Body of pancreas (tissue), 4 donors: ENCODE data around the gene IP6K2. TPM values are rescaled to one million over a fixed set of nuclear protein-coding genes. Genes with fewer than 3 reads are reported as not detected.

ENCODE experiments used
- ATAC-seq: fragments of 150-250 bp; one replicate; pipeline ENCODE4 v1.9.1; 2016
- DNase-seq, 4 donors: peaks; one replicate each; pipeline ENCODE4 v3.0.0-alpha.2; 2019
- H3K27ac ChIP-seq, 4 donors: fragments of 200-600 bp; sonication (generic); 1 replicate in 3 of 4; 2 replicates in 1 of 4; pipeline versions ENCODE4 v1.5.1 to v1.6.1; 2016 to 2019; ENCODE audit warnings: mild to moderate bottlenecking in 1 of 4, mixed read lengths in 1 of 4, moderate library complexity in 1 of 4
- H3K27me3 ChIP-seq, 2 donors: fragments of 200-600 bp; sonication (generic); one replicate each; pipeline ENCODE4 v1.6.0; 2016; ENCODE audit warnings: mild to moderate bottlenecking in 1 of 2
- H3K36me3 ChIP-seq, 2 donors: fragments of 200-600 bp; sonication (generic); replicated peaks in 1 of 2; 2 replicates each; pipeline ENCODE4 v1.5.1; 2016; ENCODE audit warnings: low read depth in 2 of 2; ENCODE audit not compliant: insufficient read depth in 1 of 2
- H3K4me1 ChIP-seq: fragments of 200-600 bp; sonication (generic); one replicate; pipeline ENCODE4 v1.6.0; 2016
- H3K4me3 ChIP-seq, 2 donors: fragments of 200-600 bp; sonication (generic); 1 replicate in 1 of 2; 2 replicates in 1 of 2; pipeline ENCODE4 v1.5.1; 2016 to 2019
- H3K9me3 ChIP-seq, 3 donors: fragments of 200-600 bp; sonication (generic); 1 replicate in 2 of 3; 2 replicates in 1 of 3; pipeline ENCODE4 v1.5.1; 2016
- POLR2A ChIP-seq, 3 donors: fragments of 450-650 bp; IDR thresholded peaks; one replicate each; pipeline ENCODE4 v1.6.1; 2016; ENCODE audit warnings: antibody characterized with exemption in 3 of 3, mild to moderate bottlenecking in 2 of 3
- WGBS, 2 donors: methylation state at CpG; one replicate each; pipeline ENCODE4 v1.1.5; 2017; 5-methylcytosine and 5-hydroxymethylcytosine counted together
- intact Hi-C: fragments of 100-400 bp; cut with DNase I; formaldehyde crosslinking; loops from one replicate; pipeline ENCODE4 v1.15.1; 2023
- total RNA-seq, 2 donors: library from RNA; depleted of rRNA; stranded (reverse); fragments of >200 nt; gene quantifications; one replicate each; pipeline ENCODE4 v1.1.0, GENCODE V29; 2016
- TF ChIP-seq, protein P1 (sequence below), 7 experiments: fragments of 450-650 bp in 4 of 7; fragments of 200-600 bp in 3 of 7; sonication (generic) in 3 of 7; IDR thresholded peaks; one replicate each; pipeline ENCODE4 v1.5.1; 2016 to 2019; ENCODE audit warnings: antibody characterized with exemption in 7 of 7

IP6K2 gene
- total RNA-seq, 2 donors from 2014 or later, result 67.5 to 138 TPM

DNA sequence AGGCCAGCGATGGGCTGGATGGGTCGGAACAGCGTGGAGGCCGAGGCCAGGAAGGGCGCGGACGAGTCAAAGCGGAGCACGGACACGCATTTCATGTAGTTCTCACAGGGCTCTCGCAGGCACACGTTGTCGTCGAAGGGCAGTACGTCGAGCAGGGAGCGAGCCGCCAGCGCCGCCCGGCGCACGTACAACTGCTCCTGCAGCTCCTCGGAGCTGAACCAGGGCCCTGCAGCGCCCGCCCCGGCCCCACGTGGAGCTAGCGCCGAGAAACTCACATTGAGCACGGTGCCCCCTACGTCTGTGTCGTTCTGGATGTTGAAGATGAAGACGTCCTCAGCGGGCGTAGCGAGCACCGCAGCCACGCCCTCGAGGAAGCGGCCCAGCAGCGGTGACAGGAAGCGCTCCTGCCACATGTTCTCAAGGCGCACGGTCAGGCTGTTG lies 60.2 kb downstream of the IP6K2 start:
- Histone ChIP-seq H3K4me1 (peaks cover 16% of the 10 kb centered on the region), H3K27me3 (no peaks in the 10 kb centered on the region), H3K9me3 (no peaks in the 10 kb centered on the region), H3K4me3 (no peak overlapping the region), H3K27ac (peak overlapping the region; percentile 27 to 87 (median 77)), H3K36me3 (no peaks in the 10 kb centered on the region)
- DNase-seq (no peak), ATAC-seq (no peak)
- intact Hi-C loops, result no loop called here
- WGBS, 2 donors, result 55 to 56% methylated on average over 19 to 45 of the region's 45 CpGs
- TF ChIP-seq, protein P1, sequence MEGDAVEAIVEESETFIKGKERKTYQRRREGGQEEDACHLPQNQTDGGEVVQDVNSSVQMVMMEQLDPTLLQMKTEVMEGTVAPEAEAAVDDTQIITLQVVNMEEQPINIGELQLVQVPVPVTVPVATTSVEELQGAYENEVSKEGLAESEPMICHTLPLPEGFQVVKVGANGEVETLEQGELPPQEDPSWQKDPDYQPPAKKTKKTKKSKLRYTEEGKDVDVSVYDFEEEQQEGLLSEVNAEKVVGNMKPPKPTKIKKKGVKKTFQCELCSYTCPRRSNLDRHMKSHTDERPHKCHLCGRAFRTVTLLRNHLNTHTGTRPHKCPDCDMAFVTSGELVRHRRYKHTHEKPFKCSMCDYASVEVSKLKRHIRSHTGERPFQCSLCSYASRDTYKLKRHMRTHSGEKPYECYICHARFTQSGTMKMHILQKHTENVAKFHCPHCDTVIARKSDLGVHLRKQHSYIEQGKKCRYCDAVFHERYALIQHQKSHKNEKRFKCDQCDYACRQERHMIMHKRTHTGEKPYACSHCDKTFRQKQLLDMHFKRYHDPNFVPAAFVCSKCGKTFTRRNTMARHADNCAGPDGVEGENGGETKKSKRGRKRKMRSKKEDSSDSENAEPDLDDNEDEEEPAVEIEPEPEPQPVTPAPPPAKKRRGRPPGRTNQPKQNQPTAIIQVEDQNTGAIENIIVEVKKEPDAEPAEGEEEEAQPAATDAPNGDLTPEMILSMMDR (IDR thresholded peaks at IDR 0.05), result no peak
- no peak for TF ChIP-seq POLR2A (IDR thresholded peaks at IDR 0.05)

DNA sequence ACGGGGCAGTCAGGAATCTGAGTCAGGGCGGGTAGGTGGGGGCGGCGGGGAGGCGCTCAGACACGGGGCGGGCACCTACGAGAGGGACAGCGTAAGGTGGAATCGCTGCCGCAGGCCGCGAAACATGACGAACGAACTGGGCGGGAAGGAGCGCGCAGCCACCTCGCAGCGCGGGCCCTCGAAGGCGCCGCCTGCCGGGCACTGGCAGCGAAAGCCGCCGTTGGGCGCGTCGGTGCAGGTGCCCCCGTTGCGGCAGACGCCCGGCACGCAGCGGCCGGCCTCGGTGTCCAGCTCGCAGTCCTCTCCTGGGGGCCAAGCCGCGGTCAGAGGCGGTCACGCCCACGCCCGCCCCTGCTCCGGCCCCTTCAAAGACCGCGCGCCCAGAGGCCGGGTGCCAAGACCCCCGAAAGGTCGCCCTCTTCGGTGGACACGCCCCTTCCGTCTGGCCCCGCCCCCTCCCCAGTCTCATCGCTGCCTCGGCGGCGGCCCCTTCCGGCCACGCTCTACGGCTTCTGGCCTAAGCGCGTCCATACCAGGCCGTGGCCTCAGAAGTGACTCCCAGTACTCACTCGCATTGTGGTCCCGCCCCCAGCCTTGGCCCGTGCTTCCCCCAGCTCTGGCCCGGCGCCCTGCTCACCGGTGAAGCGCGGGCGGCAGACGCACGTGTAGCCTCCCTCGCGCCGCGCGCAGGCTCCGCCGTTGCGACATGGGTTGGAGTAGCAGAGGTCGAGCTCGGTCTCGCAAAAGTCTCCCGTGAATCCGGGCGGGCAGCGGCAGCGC lies 60.8 kb downstream of the IP6K2 start:
- ATAC-seq (peak; percentile 90), DNase-seq (peak; percentile 83 to 93 (median 88))
- H3K4me3 ChIP-seq, result peak overlapping the region; percentile 32 to 44
- no peaks in the 10 kb centered on the region for H3K9me3 ChIP-seq
- H3K27ac ChIP-seq, result peak overlapping the region; percentile 27 to 87 (median 77)
- intact Hi-C loops, result no loop called here
- H3K36me3 ChIP-seq, result no peaks in the 10 kb centered on the region
- no peaks in the 10 kb centered on the region for H3K27me3 ChIP-seq
- WGBS, 2 donors, result 3 to 23% methylated on average over 10 to 91 of the region's 94 CpGs
- H3K4me1 ChIP-seq, result peaks cover 10% of the 10 kb centered on the region
- TF ChIP-seq, protein P1 (IDR thresholded peaks at IDR 0.05), result peak; percentile 42 to 89 (median 68)
- peak in 2 of 3 donors; percentile 25 to 27 for TF ChIP-seq POLR2A (IDR thresholded peaks at IDR 0.05)

- peak overlapping the region in 1 of 2 donors; percentile 32 for H3K4me3 ChIP-seq
- intact Hi-C loops, result no loop called here
- no peaks in the 10 kb centered on the region for H3K36me3 ChIP-seq
- peak in 1 of 4 donors; percentile 21 for DNase-seq
- H3K9me3 ChIP-seq, result no peaks in the 10 kb centered on the region
- WGBS, 2 donors, result 5 to 15% methylated on average over 20 to 30 of the region's 30 CpGs
- ATAC-seq, result peak; percentile 2
- no peaks in the 10 kb centered on the region for H3K27me3 ChIP-seq
- peak overlapping the region in 3 of 4 donors; percentile 76 to 87 (median 78) for H3K27ac ChIP-seq
- H3K4me1 ChIP-seq, result peaks cover 6% of the 10 kb centered on the region
- TF ChIP-seq, protein P1 (IDR thresholded peaks at IDR 0.05), result no peak
- TF ChIP-seq POLR2A (IDR thresholded peaks at IDR 0.05), result no peak
Measured at GRCh38 chr3:48655606-48656005, 61.4 kb downstream of the IP6K2 start.

- no peak for TF ChIP-seq POLR2A (IDR thresholded peaks at IDR 0.05)
- TF ChIP-seq, protein P1 (IDR thresholded peaks at IDR 0.05), result no peak
- Histone ChIP-seq H3K36me3 (no peaks in the 10 kb centered on the region), H3K27ac (no peak overlapping the region), H3K4me3 (no peak overlapping the region), H3K4me1 (peaks cover 6% of the 10 kb centered on the region), H3K9me3 (no peaks in the 10 kb centered on the region), H3K27me3 (no peaks in the 10 kb centered on the region)
- WGBS, 2 donors, result 85 to 96% methylated on average over 7 to 12 of the region's 12 CpGs
- no peak for DNase-seq
- intact Hi-C loops, result no loop called here
- ATAC-seq, result no peak
Measured at GRCh38 chr3:48655063-48655462, 62.0 kb downstream of the IP6K2 start.
